Activated T-helper 9 cell treated with anti-CD3 and anti-CD28 coated beads, Interleukin-2, amount 50 U/mL, for 16 hours (primary cell): ENCODE measurements around the gene ABCA13.

Experiments used
- DNase-seq: peaks from one replicate; pipeline ENCODE4 v3.0.0-alpha.2; 2020; ENCODE audit warnings: low read depth

The ABCA13 gene

DNA sequence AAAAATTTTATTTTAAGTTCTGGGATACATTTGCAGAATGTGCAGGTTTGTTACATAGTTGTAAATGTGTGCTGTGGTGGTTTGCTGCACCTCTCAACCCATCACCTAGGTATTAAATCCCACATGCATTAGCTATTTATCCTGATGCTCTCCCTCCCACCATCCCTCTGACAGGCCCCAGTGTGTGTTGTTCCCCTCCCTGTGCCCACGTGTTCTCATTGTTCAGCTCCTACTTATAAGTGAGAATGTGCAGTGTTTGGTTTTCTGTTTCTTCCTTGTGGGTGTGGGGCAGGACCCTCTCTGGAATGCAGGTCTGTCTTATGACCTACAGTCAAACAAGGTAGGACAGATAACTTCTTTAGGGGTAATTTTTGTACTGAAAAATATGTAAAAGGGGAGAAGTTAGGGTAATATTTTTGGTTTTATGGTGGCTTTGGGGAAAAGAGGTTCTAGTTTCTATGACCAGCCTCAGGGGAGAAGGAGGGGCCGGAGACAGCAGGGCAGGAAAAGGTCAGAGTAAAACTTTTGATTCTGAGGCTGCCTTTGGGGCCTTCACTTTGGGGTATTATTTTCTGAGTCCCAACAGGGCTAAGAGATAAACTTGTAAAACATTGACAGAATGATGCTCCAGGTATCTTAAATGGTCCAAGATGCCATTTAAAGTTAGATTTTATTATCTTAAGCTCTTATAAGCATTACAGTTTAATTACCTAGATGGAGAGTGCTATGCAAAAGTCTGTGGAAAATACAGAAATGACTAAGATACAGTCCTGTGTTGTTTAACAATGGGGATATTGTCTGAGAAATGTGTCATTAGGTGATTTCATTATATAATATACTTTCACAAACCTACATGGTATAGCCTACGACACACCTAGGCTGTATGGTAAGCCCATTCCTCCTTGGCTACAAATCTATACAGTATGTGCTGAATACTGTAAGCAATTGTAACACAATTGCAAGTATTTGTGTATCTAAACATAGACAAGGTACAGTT, 354.8 kb downstream of the ABCA13 start:
- no peak for DNase-seq

DNA sequence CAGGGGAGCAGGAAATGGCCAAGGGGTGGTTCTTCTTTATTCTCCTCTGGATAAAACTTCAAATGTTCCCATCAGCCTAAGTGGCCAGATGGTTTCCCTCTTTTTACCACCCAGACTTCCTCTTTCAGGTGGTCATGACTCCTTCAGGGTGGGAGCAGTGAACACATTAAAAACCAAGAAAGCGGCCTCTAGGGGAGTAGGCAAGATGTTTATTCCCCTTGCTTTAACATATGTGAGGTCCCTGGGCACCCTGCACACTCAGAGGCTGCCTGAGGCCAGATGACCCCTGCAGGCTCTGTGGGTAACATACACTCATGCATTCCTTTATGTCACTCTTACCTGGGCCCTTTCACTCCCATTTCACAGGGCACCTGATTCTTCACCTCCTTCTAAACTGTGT, 357.4 kb downstream of the ABCA13 start:
- DNase-seq = no peak

GRCh38 chr7:48537561-48537960, 366.3 kb downstream of the ABCA13 start:
- DNase-seq = no peak

DNA sequence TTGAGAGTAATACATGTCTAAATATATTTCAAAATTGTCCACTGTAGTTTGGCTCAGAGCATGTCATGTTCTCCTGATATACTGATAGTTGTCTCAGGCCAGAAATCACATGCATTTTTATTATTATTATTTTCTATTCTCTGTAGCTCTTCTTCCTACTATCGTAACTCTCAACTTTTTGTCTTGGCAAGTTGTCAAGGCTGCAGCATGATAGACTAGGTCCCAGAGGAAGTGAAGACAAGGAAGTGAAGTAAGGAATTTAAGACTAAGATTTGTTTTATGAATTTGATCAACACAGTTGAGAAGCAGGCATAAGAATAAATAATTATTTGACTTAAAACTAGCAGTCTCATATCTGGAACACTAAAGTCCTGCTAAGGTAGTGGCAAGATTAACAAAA, 369.5 kb downstream of the ABCA13 start:
- DNase-seq = no peak

DNA sequence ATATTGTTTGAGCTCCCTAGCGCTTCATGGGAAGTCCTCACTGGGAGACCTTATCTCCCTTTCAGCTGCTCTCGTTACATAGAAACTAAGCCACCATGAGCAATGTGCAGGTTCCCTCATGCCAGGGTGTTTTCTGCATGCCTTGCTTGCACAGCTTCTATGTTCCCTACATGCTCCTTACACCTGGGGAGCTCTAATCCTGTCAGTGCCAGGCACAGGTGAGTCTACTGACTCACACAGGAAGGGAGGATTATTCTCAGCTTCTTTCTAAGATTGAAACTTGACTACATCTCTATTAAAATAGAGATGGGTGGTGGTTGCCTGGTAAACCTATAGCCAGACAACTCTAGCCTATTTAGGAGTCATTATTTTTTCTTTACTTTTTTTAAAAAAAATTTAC, 377.4 kb downstream of the ABCA13 start:
- DNase-seq = no peak

DNA sequence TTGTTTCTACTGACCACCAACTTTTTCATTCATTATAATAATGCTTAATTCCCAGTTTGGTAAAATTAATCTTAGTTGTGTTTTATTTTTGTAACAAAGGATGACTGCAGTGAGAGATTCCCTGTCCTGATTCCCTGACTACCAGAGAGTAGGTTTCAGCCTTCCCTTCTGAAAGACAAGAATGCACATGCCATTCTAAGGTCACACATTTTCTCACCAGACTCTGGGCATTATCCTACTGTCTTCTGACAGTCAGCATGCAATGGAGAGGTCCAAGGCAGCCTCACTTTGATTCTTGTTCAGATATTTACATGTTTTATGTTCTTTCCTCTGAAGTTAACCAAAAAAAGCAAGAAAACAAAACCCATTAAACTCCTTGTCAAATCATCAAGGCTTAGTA, 380.4 kb downstream of the ABCA13 start:
- DNase-seq = no peak

DNA sequence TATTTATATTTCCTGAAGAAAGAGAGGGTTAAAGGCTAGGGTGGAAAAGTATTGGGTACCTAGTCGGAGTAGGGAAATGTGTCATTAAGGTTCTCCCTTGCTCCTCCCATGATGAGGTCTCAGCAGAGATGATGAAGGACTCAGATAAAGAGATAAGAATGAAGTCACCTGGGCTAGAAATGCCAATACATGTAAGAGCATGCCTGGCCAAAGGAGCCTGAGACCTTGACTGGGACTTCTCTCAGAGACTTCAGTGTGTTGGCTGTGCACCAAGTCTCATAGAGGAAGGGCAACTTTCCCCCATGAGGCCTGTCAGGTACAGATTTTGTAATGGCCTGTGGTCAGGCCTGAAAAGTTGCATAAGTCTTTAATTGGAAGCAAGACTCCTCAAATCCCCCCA, 392.1 kb downstream of the ABCA13 start:
- DNase-seq = no peak

- no peak for DNase-seq
Measured at GRCh38 chr7:48575516-48575915, 404.3 kb downstream of the ABCA13 start.

DNA sequence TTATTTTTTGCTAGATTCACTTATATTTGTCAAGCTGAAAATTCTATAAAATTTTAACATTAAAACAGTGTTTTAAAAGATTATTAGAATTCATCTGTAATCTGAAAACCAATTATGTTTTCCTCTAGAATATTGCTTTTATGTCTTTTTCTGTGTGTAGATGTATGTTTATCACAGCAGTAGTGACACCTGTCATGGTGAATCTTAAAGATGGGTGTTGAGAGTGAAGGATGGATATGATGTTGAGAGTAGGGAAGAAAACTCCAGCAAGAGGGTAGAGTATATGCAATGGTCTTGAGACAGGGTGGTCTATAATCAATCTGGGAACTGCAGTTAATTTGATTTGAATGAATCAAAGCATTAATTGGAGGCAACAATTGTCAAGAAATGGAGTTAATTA, 416.2 kb downstream of the ABCA13 start:
- DNase-seq = no peak

GRCh38 chr7:48594349-48594748, 423.1 kb downstream of the ABCA13 start:
- DNase-seq = no peak

GRCh38 chr7:48595756-48596155, 424.5 kb downstream of the ABCA13 start:
- DNase-seq = no peak

- DNase-seq = no peak
Measured at GRCh38 chr7:48610705-48611104, 439.4 kb downstream of the ABCA13 start.

- no peak for DNase-seq
Measured at GRCh38 chr7:48611993-48612392, 440.7 kb downstream of the ABCA13 start.

DNA sequence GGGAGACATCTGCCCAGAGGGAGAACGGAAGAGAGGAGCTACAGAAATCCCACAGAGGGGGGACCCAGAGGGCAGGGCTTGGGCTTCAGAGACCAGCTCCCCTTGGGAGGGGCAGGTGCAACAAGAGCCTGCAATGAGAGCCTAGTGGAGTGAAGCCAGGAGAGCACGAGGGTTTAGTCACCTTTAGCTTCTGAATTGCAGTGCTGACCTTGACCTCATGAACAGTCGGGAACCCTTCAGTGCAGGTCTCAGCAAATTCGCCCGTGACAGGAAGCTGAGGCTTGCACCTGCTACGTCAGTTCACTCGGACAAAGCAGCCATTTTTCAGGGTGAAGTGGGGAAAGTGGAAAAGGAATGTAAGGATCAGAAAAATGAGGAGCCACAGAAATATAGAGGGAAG, 446.2 kb downstream of the ABCA13 start:
- DNase-seq = no peak

- DNase-seq = no peak
Measured at GRCh38 chr7:48617993-48618392, 446.7 kb downstream of the ABCA13 start.

GRCh38 chr7:48621076-48621475, 449.8 kb downstream of the ABCA13 start:
- no peak for DNase-seq

DNA sequence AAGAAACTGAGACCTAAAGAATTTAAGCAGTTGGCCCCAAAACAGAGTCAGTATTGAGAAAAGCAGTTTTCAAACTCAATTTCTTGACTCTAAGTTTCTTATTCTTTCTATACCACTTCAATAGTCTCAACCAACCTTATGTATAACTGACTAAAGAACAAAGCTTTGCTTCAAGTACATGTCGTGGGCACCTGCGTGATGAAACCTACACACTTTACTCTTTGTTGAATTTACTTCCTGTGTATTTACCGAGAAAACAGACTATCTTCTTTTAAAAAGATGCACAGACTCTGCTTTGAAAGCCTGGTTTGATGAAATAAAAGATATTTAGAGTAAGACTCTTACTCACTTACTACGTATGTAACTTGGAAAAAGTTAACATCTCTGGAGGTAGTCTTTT, 455.9 kb downstream of the ABCA13 start:
- no peak for DNase-seq

GRCh38 chr7:48628793-48629349, 457.6 kb downstream of the ABCA13 start:
- DNase-seq = no peak

- no peak for DNase-seq
Measured at GRCh38 chr7:48634116-48634632, 462.9 kb downstream of the ABCA13 start.

DNA sequence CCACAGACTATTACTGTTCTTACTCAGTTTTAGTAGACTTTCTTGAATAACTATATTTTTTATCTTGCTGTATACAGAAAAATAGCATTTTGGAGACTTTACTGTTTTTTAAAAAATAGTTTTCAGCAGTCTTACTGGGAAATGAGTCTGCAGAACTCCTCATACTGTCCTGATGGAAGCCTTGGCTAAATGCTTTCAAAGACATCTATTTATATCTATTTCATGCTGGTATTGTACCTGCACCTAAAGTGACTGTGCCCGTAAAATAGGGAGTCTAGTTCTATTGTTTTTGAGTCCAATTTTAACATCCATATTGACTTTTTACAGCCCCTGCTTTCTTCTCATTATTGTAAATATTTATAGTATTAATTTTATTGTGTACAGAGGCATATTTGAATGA, 464.5 kb downstream of the ABCA13 start:
- no peak for DNase-seq

- no peak for DNase-seq
Measured at GRCh38 chr7:48636391-48637015, 465.2 kb downstream of the ABCA13 start.

DNA sequence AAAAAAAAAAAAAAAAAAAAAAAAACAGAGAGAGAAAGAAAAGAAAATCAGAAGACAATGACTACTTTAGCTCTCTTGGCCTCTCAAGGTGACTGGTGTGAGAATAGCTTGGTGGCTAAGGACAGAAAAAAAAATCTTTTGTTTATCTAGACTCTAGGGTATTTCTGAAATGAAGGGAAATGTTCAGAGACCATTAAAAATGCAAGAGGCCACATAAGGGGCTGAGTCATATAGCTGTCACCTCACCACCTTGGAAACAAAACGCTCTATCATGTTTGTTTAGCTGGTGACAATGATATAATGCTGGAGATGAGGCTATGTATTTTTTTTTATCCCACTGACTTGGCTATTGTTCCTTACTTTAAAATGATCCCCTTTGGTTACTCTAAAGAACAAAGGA, 466.1 kb downstream of the ABCA13 start:
- DNase-seq = no peak

DNA sequence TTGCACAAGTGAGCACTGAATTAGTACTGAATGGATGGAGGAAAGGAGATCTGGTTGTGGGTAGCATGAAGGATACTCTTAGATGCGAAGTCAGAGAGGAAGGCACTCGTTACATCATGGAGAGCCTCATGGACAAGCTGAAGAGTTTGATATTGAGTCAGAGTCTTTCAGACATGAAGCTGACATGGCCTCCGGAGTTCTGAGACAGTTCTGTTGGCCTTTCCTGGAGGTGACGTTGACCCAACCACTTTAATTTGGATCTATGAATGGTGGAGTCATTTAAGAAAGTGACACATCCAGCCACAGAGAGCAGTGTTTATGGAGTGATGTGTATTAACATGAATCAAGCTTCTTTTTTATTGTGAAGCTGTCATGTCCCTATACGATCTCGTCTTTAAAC, 466.8 kb downstream of the ABCA13 start:
- no peak for DNase-seq
